Bronchial epithelial cell (primary cell): ENCODE data around the gene TNFRSF18. TPM values are rescaled to one million over a fixed set of nuclear protein-coding genes. Genes with fewer than 3 reads are reported as not detected.

Experiments used
- DNase-seq: peaks from one replicate; pipeline ENCODE4 v3.0.0-alpha.2; 2010; ENCODE audit warnings: low read depth
- FAIRE-seq: peaks from 2 replicates; lab custom pipeline; 2011; peaks lifted over from hg19 to GRCh38; lab: Jason Lieb, UNC
- H3K27me3 ChIP-seq: 2 replicates; pipeline ENCODE4 v1.5.1; 2011; ENCODE audit warnings: low read length; ENCODE audit not compliant: control insufficient read depth, insufficient read depth
- H3K36me3 ChIP-seq: 2 replicates; pipeline ENCODE4 v1.5.1; 2011; ENCODE audit warnings: low read length; ENCODE audit not compliant: control insufficient read depth, insufficient read depth
- H3K4me3 ChIP-seq: 2 replicates; pipeline ENCODE4 v1.5.1; 2011; ENCODE audit warnings: mild to moderate bottlenecking, low read depth, low read length, control low read depth
- CTCF ChIP-seq: IDR thresholded peaks from 2 replicates; pipeline ENCODE4 v1.5.1; 2011; ENCODE audit warnings: mild to moderate bottlenecking, moderate library complexity, low read length, control low read depth, inconsistent platforms; ENCODE audit not compliant: insufficient read depth, severe bottlenecking
- total RNA-seq: library from RNA; depleted of rRNA; stranded (reverse); fragments of >200 nt; gene quantifications from 2 replicates; pipeline ENCODE4 v1.2.1, GENCODE V29; 2014

Gene TNFRSF18
- total RNA-seq, 1 donor from 2014 or later: not detected

GRCh38 chr1:1157914-1158710, 48.3 kb downstream of the TNFRSF18 start:
- DNase-seq (no peak), FAIRE-seq (no peak)
- no peak for TF ChIP-seq CTCF
- no peaks in the 10 kb centered on the region for H3K27me3 ChIP-seq
- no peaks in the 10 kb centered on the region for H3K36me3 ChIP-seq
- H3K4me3 ChIP-seq: peak overlapping the region; percentile 46

GRCh38 chr1:1157426-1157913, 48.9 kb downstream of the TNFRSF18 start:
- Histone ChIP-seq H3K27me3 (no peaks in the 10 kb centered on the region), H3K4me3 (peak overlapping the region; percentile 46), H3K36me3 (no peaks in the 10 kb centered on the region)
- DNase-seq (peak; percentile 83), FAIRE-seq (no peak)
- TF ChIP-seq CTCF: no peak

- no peak overlapping the region for H3K4me3 ChIP-seq
These were observed 49.4 kb downstream of the TNFRSF18 start for GRCh38 chr1:1157033-1157365.

GRCh38 chr1:1156140-1157032, 50.0 kb downstream of the TNFRSF18 start:
- DNase-seq (no peak), FAIRE-seq (no peak)
- no peak for TF ChIP-seq CTCF
- H3K27me3 ChIP-seq: no peaks in the 10 kb centered on the region
- H3K36me3 ChIP-seq: no peaks in the 10 kb centered on the region
- no peak overlapping the region for H3K4me3 ChIP-seq

More at GRCh38 chr1:1157033-1157365, 49.4 kb downstream of the TNFRSF18 start:
- TF ChIP-seq CTCF: no peak
- DNase-seq: no peak
- Histone ChIP-seq H3K27me3 (no peaks in the 10 kb centered on the region), H3K36me3 (no peaks in the 10 kb centered on the region)
- no peak for FAIRE-seq

- FAIRE-seq (no peak), DNase-seq (no peak)
- Histone ChIP-seq H3K4me3 (no peak overlapping the region), H3K27me3 (no peaks in the 10 kb centered on the region), H3K36me3 (no peaks in the 10 kb centered on the region)
- TF ChIP-seq CTCF: no peak
These were observed 51.1 kb downstream of the TNFRSF18 start for GRCh38 chr1:1155258-1155657.
